PFSK-1 (cell line): ENCODE results near the gene FLT4.

Experiments
- FOXP2 ChIP-seq: optimal IDR thresholded peaks from 2 replicates; pipeline ENCODE3; 2011; ENCODE audit warnings: borderline replicate concordance, control low read depth, inconsistent platforms; ENCODE audit not compliant: insufficient read depth; ENCODE audit errors: extremely low read length, extremely low read depth
- POLR2AphosphoS5 ChIP-seq: IDR thresholded peaks from 2 replicates; pipeline ENCODE4 v1.6.1; 2012; ENCODE audit warnings: low read depth, mild to moderate bottlenecking, control low read depth, low read length, moderate library complexity
- SIN3A ChIP-seq: IDR thresholded peaks from 2 replicates; pipeline ENCODE4 v1.6.1; 2012; ENCODE audit warnings: mild to moderate bottlenecking, low read length, moderate library complexity, borderline replicate concordance; ENCODE audit not compliant: insufficient read depth
- TAF1 ChIP-seq: IDR thresholded peaks from 2 replicates; pipeline ENCODE4 v1.6.1; 2012; ENCODE audit warnings: low read length, control low read depth, borderline replicate concordance; ENCODE audit not compliant: insufficient read depth
- TF ChIP-seq, protein P1 (sequence below), 2 experiments: IDR thresholded peaks; 2 replicates each; pipeline versions ENCODE4 v1.6.1 to v1.8.0; 2011 to 2012; ENCODE audit warnings: low read depth in 2 of 2, low read length in 2 of 2, control low read depth in 1 of 2, inconsistent platforms in 1 of 2, mild to moderate bottlenecking in 1 of 2, moderate library complexity in 1 of 2; ENCODE audit not compliant: insufficient read depth in 1 of 2

The FLT4 gene

DNA sequence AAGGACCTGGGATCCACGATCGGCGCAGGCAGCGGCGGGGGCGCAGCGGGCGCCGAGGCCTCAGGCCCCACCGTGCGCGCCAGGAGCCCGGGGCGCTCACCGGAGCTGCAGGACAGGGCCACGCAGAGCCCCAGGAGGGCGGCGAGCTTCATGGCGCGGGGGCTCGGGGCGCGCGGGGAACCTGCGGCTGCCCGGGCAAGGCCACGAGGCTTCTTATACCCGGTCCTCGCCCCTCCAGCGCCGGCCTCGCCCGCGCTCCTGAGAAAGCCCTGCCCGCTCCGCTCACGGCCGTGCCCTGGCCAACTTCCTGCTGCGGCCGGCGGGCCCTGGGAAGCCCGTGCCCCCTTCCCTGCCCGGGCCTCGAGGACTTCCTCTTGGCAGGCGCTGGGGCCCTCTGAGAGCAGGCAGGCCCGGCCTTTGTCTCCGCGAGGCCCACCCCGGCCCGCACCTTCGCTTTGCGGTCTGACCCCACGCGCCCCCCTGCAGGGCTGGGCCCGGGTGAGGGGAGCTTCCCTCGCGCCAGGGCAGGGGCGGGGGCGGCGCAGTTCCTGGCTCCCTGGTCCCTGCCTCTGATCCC lies 58.0 kb downstream of the FLT4 start, which contains the start of gene SCGB3A1:
Gene SCGB3A1, minus strand, starts transcription at position 189 of the 577 bp plus-strand sequence. Its CDS starts 37 bp downstream, at position 152.
- TF ChIP-seq TAF1 (no peak), SIN3A (no peak), FOXP2 (no peak), POLR2AphosphoS5 (no peak)
- TF ChIP-seq, protein P1, sequence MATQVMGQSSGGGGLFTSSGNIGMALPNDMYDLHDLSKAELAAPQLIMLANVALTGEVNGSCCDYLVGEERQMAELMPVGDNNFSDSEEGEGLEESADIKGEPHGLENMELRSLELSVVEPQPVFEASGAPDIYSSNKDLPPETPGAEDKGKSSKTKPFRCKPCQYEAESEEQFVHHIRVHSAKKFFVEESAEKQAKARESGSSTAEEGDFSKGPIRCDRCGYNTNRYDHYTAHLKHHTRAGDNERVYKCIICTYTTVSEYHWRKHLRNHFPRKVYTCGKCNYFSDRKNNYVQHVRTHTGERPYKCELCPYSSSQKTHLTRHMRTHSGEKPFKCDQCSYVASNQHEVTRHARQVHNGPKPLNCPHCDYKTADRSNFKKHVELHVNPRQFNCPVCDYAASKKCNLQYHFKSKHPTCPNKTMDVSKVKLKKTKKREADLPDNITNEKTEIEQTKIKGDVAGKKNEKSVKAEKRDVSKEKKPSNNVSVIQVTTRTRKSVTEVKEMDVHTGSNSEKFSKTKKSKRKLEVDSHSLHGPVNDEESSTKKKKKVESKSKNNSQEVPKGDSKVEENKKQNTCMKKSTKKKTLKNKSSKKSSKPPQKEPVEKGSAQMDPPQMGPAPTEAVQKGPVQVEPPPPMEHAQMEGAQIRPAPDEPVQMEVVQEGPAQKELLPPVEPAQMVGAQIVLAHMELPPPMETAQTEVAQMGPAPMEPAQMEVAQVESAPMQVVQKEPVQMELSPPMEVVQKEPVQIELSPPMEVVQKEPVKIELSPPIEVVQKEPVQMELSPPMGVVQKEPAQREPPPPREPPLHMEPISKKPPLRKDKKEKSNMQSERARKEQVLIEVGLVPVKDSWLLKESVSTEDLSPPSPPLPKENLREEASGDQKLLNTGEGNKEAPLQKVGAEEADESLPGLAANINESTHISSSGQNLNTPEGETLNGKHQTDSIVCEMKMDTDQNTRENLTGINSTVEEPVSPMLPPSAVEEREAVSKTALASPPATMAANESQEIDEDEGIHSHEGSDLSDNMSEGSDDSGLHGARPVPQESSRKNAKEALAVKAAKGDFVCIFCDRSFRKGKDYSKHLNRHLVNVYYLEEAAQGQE (IDR thresholded peaks at IDR 0.05; ENCODE audit: insufficient read depth in 1 of 2, low read depth in 2 of 2, low read length in 2 of 2) = no peak

DNA sequence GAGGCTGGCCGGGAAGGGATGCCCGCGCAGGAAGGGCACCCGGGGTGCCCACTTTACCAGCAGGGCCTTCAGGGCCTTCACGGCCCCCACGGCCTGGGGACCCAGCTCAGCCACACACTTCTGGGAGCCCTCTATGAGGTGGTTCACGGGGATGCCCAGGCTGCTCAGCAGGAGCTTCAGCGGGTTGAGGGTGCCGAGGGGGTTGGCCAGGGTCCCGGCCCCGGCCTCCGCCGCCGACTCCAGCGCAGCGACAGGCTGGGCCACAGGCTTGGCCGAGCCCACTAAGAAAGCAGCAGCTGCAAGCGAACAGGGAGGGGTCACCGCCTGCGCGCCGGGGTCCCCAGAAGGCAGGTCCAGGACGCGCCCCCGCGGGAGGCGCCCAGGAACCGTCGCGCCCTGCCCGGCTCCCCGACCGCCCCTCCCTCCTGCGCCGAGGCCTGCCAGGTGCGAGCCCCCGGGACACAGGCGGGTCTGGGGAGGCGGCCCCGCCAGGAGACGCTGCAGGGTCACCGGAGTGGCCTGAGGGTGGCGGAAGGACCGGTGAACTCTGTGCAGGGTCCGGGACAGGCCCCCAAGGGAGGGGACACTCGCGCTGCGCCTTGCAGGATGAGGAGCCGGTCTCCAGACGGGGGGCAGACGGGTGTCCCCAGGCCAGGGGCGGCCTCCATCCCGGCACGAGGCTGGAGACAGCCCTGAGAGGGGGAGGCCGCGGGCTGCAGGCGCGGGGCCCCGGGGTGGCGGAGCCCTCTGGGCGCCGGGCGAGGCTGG lies 58.7 kb downstream of the FLT4 start:
- no peak for TF ChIP-seq FOXP2
- TF ChIP-seq SIN3A = no peak
- TF ChIP-seq, protein P1 (IDR thresholded peaks at IDR 0.05; ENCODE audit: insufficient read depth in 1 of 2, low read depth in 2 of 2, low read length in 2 of 2) = no peak
- TF ChIP-seq TAF1 = no peak
- no peak for TF ChIP-seq POLR2AphosphoS5

DNA sequence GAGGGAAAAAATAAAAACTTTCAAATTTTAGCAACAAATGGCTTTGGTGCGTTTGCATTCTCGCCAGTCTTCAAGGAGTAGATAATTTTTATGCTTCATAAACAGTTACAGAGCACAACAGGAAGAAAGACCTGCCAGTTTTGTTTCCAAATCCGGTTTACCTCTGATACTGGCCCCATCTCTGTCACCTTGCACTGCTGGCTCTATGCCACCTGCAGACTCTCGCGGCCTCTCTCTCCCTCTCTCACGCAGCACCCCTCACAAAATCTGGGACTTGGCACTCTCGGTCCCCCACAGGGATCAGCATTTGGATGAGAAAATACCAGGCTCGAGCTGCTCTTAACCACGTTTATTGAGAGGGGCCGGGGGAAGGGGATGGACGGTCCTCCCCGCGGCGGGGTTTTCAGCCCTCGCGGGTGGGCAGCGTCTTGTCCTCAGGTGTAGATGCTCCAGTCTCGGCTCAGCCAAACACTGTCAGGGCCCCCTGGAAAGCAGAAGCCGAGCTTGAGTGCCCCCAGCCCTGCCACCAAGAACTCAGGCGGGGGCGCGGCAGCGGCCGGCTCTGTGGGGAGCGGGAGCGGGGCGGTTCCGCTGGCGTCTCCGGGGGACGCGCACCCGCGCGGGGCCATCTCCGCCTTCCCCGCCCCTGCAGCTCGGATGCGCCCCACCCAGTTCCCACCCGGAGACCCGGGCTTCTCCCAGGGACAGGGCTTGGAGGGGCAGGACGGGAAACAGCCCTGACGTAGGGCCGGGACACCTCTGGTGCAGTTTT lies 59.4 kb downstream of the FLT4 start:
- TF ChIP-seq SIN3A (no peak), TAF1 (no peak), FOXP2 (no peak), POLR2AphosphoS5 (no peak)
- TF ChIP-seq, protein P1 (IDR thresholded peaks at IDR 0.05; ENCODE audit: insufficient read depth in 1 of 2, low read depth in 2 of 2, low read length in 2 of 2) = no peak

DNA sequence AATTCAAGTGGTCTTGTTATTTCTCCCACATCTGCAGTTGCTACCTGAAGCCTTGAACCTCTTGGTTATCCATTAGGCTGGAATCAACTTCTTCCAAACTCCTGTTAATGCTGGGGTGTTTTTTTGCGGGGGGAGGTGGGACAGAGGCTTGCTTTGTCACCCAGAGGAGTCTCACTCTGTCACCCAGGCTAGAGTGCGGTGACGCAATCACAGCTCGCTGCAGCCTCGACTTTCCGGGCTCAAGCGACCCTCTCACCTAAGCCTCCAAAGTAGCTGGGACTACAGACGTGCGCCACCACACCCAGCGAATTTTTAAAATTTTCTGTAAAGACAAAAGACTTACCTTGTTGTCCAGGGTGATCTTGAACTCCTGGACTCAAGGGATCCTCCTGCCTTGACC lies 62.5 kb downstream of the FLT4 start:
- TF ChIP-seq, protein P1 (IDR thresholded peaks at IDR 0.05; ENCODE audit: insufficient read depth in 1 of 2, low read depth in 2 of 2, low read length in 2 of 2) = no peak
- TF ChIP-seq FOXP2 (no peak), SIN3A (no peak)
